ENCODE measurements around the gene GNAI2.
"Not testable (repeated sequence)": the region's sequence is repeated elsewhere in the genome, so short reads cannot be mapped to it uniquely, and the experiment has no call there.

GNAI2 gene

DNA sequence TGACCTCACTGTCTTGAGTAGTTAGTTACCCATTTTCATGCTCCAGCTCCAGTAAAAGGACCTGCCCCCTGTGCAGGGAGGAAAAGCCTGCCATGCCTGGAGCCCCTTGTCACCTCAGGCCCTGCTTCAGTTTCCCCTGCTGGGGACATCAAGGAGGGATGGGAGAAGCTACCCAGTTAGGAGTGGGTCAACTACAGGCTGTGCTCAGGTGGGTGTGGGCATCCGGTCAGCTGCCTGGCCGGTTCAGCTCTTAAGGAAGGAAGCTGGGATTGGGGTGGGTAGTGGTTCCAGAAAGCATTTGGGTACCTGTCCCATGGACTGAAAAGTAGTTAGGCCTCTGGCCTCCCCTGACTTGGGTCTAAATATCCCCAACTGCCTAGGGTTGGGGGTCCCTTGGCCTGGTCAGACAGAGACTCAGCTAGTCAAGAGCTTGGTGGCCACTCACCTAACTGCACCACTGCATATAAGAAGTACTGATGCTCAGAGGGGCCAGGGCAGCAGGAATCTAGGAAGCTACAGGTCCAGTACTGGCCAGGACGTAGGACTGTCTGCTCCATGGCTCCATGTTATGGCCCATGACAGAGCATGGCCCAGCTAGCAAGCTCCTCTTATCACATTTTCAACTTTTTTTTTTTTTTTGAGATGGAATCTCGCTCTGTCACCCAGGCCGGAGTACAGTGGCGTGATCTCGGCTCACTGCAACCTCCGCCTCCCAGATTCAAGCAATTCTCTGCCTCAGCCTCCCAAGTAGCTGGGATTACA lies 43.4 kb downstream of the GNAI2 start:
- no peaks in the 10 kb centered on the region for H3K9me3 Mint-ChIP-seq
- H3K4me1 Mint-ChIP-seq, result peaks cover 21% of the 10 kb centered on the region
- no peak overlapping the region for H3K27ac Mint-ChIP-seq
- H3K4me3 Mint-ChIP-seq, result no peak overlapping the region
- ATAC-seq, result no peak
- no peak for DNase-seq
- peaks cover 41% of the 10 kb centered on the region for H3K27me3 Mint-ChIP-seq

DNA sequence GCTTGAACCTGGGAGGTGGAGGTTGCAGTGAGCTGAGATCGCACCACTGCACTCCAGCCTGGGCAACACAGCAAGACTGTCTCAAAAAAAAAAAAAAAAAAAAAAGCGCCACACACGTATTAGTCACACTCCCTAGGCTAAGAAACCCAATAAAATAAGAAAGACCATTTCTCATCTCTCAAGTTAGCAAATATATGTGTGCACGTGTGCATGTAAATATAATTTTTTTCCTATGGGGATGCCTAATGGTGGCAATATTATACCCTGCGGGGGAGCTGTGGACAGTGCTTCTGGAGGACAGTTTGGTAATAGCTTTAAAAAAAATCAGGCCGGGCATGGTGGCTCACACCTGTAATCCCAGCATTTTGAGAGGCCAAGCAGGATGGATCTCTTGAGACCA lies 48.1 kb downstream of the GNAI2 start:
- not testable (repeated sequence) for DNase-seq, ATAC-seq, H3K27ac Mint-ChIP-seq, H3K4me3 Mint-ChIP-seq, H3K27me3 Mint-ChIP-seq, H3K9me3 Mint-ChIP-seq
- peaks cover 12% of the 10 kb centered on the region for H3K4me1 Mint-ChIP-seq

GRCh38 chr3:50286322-50287227 lies 50.6 kb downstream of the GNAI2 start:
- Mint-ChIP-seq H3K4me1 (peaks cover 37% of the 10 kb centered on the region), H3K27me3 (no peaks in the 10 kb centered on the region), H3K9me3 (no peaks in the 10 kb centered on the region), H3K4me3 (no peak overlapping the region), H3K27ac (no peak overlapping the region)
- ATAC-seq, result peak; percentile 27
- DNase-seq, result no peak

DNA sequence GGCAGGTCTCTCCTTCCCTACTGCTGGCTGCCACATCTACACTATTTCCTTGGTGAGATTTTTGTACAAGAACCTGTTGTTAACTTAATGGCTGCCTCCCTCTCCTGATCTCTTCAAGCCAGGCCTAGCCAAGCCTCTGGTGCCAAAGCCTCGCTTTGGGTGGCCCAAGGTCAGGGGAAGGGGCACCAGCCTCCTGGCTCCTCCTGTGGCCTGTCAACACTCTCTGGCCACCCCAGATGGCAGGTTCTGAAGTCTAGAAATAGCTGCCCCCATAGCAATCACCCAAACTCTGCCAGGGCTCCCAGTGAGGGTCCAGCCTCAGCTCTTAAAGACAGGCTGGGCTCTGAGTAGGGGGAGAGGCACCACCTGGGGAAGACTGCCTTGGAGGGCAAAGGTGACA lies 51.3 kb downstream of the GNAI2 start:
- DNase-seq, result no peak
- H3K4me3 Mint-ChIP-seq, result no peak overlapping the region
- H3K27ac Mint-ChIP-seq, result peak overlapping the region in 1 of 2 donors; percentile 91
- no peak for ATAC-seq
- no peaks in the 10 kb centered on the region for H3K27me3 Mint-ChIP-seq
- no peaks in the 10 kb centered on the region for H3K9me3 Mint-ChIP-seq
- H3K4me1 Mint-ChIP-seq, result peaks cover 37% of the 10 kb centered on the region

DNA sequence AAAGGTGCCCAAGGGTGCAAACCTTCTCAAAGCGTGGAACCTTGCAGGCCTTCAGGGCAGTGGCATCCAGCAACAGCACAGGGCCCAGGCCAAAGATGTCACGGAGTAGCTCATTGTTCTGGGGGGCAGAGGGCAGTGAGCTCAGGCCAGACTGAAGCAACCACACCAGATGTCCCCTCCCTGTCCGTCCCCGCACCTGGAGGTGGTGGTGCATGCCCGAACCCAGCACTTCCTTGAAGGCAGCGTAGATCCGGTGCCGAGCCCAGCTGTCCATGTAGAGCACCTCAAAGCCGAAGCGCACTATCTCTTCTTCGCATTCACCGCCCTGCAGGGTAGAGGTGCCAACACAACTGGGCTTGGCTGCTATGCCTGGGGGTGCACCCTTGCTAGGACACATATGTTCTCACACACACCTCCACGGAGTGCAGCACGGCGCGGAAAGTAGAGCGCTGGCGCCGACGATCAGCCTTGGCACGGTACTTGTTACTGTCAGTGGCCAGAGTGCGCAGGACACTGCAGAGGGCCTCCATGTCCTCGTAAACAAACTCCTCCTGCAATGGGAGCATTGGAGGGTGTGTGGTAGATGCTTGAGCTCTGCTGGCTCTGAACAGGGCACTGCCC lies 52.5 kb downstream of the GNAI2 start:
- DNase-seq (no peak), ATAC-seq (no peak)
- H3K9me3 Mint-ChIP-seq, result no peaks in the 10 kb centered on the region
- peaks cover 49% of the 10 kb centered on the region for H3K4me1 Mint-ChIP-seq
- no peaks in the 10 kb centered on the region for H3K27me3 Mint-ChIP-seq
- no peak overlapping the region for H3K27ac Mint-ChIP-seq
- H3K4me3 Mint-ChIP-seq, result no peak overlapping the region

DNA sequence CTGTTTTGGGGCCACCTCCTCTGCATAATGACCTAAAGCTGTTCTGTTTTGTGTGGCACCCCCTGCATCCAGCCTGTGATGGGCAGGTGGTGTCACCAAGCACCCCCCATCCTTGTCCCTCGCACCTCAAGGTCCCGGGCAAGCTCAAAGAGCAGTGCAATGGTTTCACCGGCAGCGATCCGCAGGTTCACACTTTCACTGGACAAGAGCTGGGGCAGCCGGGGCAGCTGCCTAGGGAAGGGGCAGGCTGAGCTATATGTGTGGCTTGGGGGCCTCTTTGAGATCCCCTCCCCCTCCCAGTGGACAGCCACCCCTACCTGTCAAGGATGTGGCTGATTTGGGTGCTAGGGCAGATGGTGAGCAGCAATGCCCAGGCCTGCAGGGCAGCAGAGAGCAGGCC lies 53.1 kb downstream of the GNAI2 start:
- Mint-ChIP-seq H3K27me3 (no peaks in the 10 kb centered on the region), H3K9me3 (no peaks in the 10 kb centered on the region), H3K4me3 (no peak overlapping the region), H3K27ac (no peak overlapping the region), H3K4me1 (peaks cover 49% of the 10 kb centered on the region)
- no peak for ATAC-seq
- no peak for DNase-seq

- ATAC-seq, result no peak
- Mint-ChIP-seq H3K9me3 (no peaks in the 10 kb centered on the region), H3K4me1 (peaks cover 49% of the 10 kb centered on the region), H3K27ac (no peak overlapping the region), H3K27me3 (no peaks in the 10 kb centered on the region), H3K4me3 (peak overlapping the region in 1 of 2 donors; percentile 95)
- no peak for DNase-seq
Observed at GRCh38 chr3:50290161-50290641, 54.2 kb downstream of the GNAI2 start.

DNA sequence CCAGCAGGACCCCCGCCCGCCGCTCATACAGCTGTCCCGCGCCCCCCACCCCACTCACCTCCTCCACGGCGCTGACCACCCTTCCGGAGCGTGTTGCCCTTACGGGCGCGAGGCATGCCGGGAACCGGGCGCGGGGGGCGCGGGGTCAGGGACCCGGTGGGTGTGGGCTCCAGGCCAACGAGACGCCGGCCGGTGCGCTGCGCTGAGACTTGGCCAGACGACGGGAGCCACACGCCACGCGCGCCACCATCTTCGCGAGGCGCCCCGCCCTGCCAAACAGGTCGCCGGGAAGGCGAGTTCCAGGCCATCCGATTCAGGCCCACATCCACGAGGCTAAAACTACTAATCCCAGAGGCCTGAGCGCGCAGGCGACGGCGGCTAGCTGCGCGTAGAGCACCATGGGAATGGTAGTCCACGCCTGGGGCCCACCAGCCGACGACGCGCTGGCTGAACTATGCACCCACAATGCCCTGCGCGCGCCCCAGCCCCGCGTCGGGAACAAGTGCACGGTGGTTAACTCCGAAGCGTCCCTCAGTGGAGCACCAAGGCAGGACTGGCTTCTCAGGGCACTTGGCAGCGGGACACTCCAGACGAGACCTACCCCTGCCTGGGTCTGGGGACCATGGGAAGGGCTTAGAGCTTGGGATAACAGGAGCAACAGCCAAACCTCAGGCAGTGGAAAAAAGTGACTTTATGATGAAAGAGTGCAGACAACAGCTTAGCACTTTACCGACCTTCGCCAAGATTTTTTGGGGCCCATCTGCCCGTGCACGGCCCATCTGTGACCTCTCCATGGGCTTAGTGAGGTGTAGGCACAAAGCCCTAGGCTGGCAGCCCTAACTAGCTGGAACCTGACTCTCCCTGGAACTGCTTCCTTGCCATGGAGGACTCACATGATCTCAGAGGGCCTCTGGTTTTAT lies 56.4 kb downstream of the GNAI2 start, which contains the start of gene IFRD2:
IFRD2 (minus strand) TSS at position 271 of the 920 bp plus-strand sequence; CDS start at position 116, 155 bp downstream.
- Mint-ChIP-seq H3K27me3 (no peaks in the 10 kb centered on the region), H3K27ac (peak within 1 kb of the TSS; percentile 98), H3K4me3 (peak within 1 kb of the TSS; percentile 95 to 99), H3K9me3 (no peaks in the 10 kb centered on the region), H3K4me1 (peaks cover 57% of the 10 kb centered on the region)
- DNase-seq (peak; percentile 94 to 97), ATAC-seq (peak; percentile 98)

GRCh38 chr3:50293079-50293801 lies 57.2 kb downstream of the GNAI2 start:
- peak overlapping the region; percentile 95 to 99 for H3K4me3 Mint-ChIP-seq
- H3K4me1 Mint-ChIP-seq, result peaks cover 64% of the 10 kb centered on the region
- ATAC-seq (no peak), DNase-seq (no peak)
- H3K27ac Mint-ChIP-seq, result peak overlapping the region; percentile 98
- H3K9me3 Mint-ChIP-seq, result no peaks in the 10 kb centered on the region
- no peaks in the 10 kb centered on the region for H3K27me3 Mint-ChIP-seq

DNA sequence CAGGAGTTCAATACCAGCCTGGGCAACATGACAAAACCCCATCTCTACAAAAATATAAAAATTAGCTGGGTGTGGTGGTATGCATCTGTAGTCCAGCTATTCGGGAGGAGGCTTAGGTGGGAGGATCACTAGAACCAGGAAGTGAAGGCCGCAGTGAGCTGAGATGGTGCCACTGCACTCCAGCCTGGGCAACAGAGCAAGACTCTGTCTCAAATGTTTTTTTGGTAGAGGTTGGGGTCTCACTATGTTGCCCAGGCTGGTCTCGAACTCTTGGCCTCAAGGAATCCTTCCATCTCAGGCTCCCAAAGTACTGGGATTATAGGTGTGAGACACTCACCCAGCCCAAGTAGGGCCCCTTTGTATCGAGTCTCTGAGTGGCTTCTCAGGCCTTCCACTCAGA lies 58.1 kb downstream of the GNAI2 start:
- peaks cover 60% of the 10 kb centered on the region for H3K4me1 Mint-ChIP-seq
- no peak overlapping the region for H3K4me3 Mint-ChIP-seq

GRCh38 chr3:50294492-50295403 lies 58.7 kb downstream of the GNAI2 start:
- no peak for DNase-seq
- no peaks in the 10 kb centered on the region for H3K9me3 Mint-ChIP-seq

More for the DNA sequence above, 58.1 kb downstream of the GNAI2 start:
- Mint-ChIP-seq H3K27me3 (no peaks in the 10 kb centered on the region), H3K9me3 (no peaks in the 10 kb centered on the region), H3K27ac (no peak overlapping the region)
- no peak for ATAC-seq
- DNase-seq, result no peak

DNA sequence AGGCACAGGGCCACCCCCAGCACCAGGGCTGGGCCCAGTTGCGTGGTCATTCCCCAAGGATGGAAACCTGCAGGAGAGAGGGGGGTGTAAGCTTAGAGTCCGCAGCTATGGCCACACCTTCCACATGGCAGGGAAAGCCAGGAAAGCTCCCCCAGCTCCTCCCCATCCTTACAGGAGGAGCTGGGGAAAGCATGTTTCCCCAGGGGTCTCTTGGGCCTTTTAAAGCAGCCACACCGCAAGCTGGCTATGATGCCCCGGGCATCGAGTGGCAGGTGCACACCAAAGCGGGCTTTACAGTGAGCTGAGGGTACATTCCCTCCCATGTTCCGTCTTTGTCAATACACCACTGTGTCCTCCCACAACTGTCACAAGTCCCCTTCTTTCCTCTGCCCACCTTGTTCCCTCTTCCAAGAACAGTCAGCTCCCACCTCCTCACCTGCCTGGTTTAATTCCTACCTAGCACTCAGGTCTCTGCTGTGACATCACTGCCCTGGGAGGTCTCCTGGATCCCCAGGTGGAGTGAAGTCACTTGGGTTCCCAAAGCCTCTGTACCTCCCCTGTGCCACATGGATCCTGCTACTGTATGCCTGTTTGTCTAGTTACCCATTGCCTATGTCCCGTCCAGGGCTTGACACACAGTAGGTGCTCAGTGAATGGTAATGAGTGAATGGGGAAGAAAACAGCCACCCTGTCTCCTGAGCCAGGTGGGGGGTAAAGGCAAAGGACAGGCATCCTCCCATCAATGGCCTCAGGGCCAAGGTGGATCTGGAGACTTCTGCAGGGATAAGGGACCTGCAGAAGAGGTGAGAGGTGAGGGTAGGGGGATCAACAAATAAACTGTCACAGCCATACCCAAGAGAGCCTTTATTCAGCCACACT lies 59.8 kb downstream of the GNAI2 start:
- H3K27me3 Mint-ChIP-seq, result no peaks in the 10 kb centered on the region
- ATAC-seq, result no peak
- H3K9me3 Mint-ChIP-seq, result no peaks in the 10 kb centered on the region
- peak overlapping the region in 1 of 2 donors; percentile 84 for H3K27ac Mint-ChIP-seq
- H3K4me1 Mint-ChIP-seq, result peaks cover 55% of the 10 kb centered on the region
- no peak overlapping the region for H3K4me3 Mint-ChIP-seq
- DNase-seq, result no peak

More at GRCh38 chr3:50294492-50295403, 58.7 kb downstream of the GNAI2 start:
- no peak overlapping the region for H3K27ac Mint-ChIP-seq
- ATAC-seq, result no peak
- H3K4me1 Mint-ChIP-seq, result peaks cover 55% of the 10 kb centered on the region
- H3K27me3 Mint-ChIP-seq, result no peaks in the 10 kb centered on the region
- H3K4me3 Mint-ChIP-seq, result no peak overlapping the region

Measured in stimulated activated naive CD8-positive, alpha-beta T cell treated with anti-CD3 and anti-CD28 coated beads, Interleukin-15, amount 100 ng/mL, for 72 hours (primary cell).